ENCODE results near the gene IFT27.

IFT27 gene

DNA sequence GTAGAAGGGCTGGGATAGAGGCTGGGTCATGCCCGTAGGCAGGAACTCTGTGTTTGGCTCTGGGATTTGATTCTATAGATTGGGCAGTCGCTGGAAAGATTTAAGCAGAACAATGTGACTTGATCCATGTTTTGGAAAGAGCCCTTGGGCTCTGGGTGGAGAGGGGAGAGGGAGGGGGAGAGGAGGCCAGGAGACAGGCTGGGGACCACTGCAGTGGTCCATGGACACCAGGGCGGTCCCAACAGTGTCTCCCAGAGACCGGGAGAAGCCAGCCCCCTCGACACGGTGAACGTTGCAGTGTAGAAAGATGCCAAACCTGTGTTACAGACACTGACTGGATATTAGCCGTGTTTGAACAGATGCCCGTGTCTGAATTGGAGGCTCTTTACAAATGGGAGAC is 21.5 kb upstream of the IFT27 start:
- TF ChIP-seq, protein P1, sequence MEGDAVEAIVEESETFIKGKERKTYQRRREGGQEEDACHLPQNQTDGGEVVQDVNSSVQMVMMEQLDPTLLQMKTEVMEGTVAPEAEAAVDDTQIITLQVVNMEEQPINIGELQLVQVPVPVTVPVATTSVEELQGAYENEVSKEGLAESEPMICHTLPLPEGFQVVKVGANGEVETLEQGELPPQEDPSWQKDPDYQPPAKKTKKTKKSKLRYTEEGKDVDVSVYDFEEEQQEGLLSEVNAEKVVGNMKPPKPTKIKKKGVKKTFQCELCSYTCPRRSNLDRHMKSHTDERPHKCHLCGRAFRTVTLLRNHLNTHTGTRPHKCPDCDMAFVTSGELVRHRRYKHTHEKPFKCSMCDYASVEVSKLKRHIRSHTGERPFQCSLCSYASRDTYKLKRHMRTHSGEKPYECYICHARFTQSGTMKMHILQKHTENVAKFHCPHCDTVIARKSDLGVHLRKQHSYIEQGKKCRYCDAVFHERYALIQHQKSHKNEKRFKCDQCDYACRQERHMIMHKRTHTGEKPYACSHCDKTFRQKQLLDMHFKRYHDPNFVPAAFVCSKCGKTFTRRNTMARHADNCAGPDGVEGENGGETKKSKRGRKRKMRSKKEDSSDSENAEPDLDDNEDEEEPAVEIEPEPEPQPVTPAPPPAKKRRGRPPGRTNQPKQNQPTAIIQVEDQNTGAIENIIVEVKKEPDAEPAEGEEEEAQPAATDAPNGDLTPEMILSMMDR (IDR thresholded peaks at IDR 0.05; ENCODE audit: low read length, missing control alignments) = no peak
- H3K4me3 ChIP-seq (replicated peaks; ENCODE audit: low read depth, low read length) = no peak overlapping the region
- no peak for DNase-seq (ENCODE audit: low read depth)

DNA sequence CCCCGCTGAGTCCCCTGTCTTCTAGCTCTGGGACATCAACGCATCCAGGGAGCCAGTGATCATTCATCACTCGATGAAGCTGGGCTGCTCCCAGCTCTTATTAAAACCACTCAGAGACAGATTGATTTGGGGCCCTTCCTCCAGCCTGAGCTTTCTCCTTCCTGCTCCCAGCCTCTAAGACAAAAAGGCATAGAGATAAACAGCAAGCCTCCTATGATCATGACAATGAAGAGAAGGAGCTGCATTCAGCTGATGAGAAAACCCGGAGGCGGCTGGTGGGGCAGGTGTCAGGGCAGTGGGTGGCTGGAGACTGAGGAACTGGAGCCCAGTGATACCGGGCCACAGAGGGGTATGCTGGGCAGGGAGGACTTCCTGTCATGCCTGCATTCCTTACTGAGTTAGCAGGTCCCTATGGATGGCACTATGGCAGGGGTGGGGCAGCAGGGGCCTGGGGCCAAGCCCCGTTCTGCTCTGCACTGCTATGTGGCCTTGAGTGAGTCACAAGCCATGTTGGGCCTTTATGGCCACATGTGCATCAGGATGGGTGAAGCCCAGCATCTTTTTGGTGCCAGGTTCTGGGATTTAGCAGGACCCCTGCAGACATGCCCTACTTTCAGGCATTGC is 20.7 kb upstream of the IFT27 start:
- DNase-seq (ENCODE audit: low read depth) = no peak
- no peak overlapping the region for H3K4me3 ChIP-seq (replicated peaks; ENCODE audit: low read depth, low read length)
- TF ChIP-seq, protein P1 (IDR thresholded peaks at IDR 0.05; ENCODE audit: low read length, missing control alignments) = no peak

DNA sequence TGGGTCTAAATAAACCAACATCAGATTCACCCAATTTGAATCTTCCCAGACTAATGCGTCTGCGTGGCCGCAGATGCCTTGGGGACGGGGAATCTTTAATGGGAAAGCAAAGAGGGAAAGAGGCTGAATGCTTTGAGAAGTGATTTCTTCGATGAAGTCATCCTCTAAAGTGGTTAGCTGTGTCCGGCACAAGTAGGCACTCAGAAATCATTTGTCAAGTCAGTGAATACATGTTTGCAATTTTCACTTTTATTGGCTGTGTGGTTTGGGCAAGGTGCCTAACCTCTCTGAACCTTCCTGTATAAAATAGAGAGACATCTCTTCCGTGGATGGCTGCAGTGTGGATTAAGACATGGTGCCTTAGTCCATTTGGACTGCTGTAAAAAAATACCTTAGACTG is 19.7 kb upstream of the IFT27 start:
- TF ChIP-seq, protein P1 (IDR thresholded peaks at IDR 0.05; ENCODE audit: low read length, missing control alignments) = no peak
- no peak overlapping the region for H3K4me3 ChIP-seq (replicated peaks; ENCODE audit: low read depth, low read length)
- DNase-seq (ENCODE audit: low read depth) = no peak

DNA sequence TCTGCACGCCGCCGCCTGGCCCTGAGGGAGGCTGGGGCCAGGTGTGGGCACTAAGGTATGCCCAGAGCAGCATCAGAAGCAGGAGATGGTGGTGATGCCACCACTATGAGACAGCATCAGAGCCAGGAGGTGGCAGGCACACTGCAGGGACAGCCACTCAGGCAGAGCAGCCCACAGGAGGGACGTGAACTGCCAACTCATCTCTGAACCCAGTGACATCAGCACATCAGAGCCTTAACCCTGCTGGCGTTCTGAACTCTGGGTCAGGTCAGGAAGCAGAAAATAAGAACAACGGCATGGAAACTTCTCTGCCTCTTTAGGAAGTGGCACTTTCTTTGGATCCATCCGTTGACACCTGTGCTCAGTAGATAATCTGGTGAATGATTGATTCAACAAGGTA is 14.7 kb upstream of the IFT27 start:
- no peak overlapping the region for H3K4me3 ChIP-seq (replicated peaks; ENCODE audit: low read depth, low read length)
- TF ChIP-seq, protein P1 (IDR thresholded peaks at IDR 0.05; ENCODE audit: low read length, missing control alignments) = no peak
- DNase-seq (ENCODE audit: low read depth) = no peak

DNA sequence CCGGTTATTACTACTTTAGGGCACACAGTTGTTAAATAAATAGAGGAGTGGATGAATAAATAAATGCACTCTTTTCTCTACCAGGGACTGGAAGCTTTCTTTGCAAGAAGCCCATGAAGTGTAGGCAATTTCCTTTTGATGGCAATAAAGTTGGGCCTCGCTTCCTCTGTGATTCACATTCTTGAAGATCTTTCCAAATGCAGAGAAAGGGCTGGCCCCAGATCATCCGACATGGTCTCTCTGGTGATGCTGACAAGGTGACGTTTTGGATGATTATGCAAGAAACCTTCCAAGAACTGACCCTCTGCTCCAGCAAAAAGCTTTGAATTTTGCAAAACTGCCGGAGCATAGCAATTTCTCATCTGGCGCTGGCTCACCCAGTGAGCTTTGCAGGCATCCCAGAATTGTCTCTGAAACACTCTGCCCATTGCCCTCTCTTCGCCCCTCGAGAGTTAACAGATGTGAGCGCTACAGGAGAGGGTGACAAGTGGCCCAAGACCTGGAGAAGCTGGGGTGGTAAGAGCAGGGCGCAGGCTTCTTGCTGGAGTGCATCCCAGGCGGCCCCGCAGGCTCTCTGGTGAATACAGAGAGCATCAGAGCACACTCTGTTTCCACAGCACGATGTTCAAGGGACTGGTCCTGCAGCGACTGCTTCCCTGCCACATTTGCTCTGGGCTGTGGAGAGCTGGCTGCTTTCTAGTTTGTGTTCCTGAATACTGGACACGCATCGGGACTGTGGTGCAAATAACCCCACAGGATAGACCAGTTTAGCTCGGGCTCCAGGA is 11.5 kb upstream of the IFT27 start:
- peak; percentile 23 for DNase-seq (ENCODE audit: low read depth)

DNA sequence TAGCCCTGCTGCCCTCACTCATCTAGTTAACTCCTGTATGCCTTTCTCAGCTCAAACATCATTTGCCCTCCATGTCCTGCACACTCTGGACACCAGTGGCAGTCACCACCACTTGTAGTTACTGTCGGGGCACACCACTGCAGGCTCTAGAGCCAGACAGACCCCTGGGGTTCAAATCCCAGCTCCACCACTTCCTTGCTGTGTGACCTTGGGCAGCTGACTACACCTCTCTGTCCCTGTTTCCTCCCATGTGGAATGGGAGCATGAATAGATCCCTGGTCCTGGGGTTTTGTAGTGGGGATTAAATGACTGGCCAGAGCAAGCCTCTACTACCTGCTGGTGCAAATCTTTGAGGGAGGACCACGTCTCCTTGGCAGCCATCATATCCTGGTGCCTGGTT is 7.8 kb upstream of the IFT27 start:
- TF ChIP-seq, protein P1 (IDR thresholded peaks at IDR 0.05; ENCODE audit: low read length, missing control alignments) = no peak
- no peak for DNase-seq (ENCODE audit: low read depth)
- no peak overlapping the region for H3K4me3 ChIP-seq (replicated peaks; ENCODE audit: low read depth, low read length)

More for the DNA sequence above, 11.5 kb upstream of the IFT27 start:
- TF ChIP-seq, protein P1 (IDR thresholded peaks at IDR 0.05; ENCODE audit: low read length, missing control alignments) = no peak
- no peak overlapping the region for H3K4me3 ChIP-seq (replicated peaks; ENCODE audit: low read depth, low read length)

Measured in fibroblast of pulmonary artery (primary cell).